DOHH2 (cell line): ENCODE results near the gene COPA.

Experiments
- CTCF ChIP-seq: fragments of 200-600 bp; sonication (generic); IDR thresholded peaks from one replicate; pipeline ENCODE4 v1.5.1; 2014; ENCODE audit warnings: antibody characterized with exemption, mild to moderate bottlenecking, low read depth, low read length; ENCODE audit not compliant: poor library complexity, severe bottlenecking
- EZH2phosphoT487 ChIP-seq: fragments of 200-600 bp; sonication (generic); IDR thresholded peaks from 2 replicates; pipeline ENCODE4 v1.6.1; 2017; ENCODE audit warnings: borderline replicate concordance, mild to moderate bottlenecking, antibody characterized with exemption, low read length, moderate library complexity, mixed read lengths

- TF ChIP-seq CTCF (no peak), EZH2phosphoT487 (no peak)
These were observed 84.8 kb downstream of the COPA start for GRCh38 chr1:160258177-160258798.
